ENCODE measurements around the gene MARS1.

DNA sequence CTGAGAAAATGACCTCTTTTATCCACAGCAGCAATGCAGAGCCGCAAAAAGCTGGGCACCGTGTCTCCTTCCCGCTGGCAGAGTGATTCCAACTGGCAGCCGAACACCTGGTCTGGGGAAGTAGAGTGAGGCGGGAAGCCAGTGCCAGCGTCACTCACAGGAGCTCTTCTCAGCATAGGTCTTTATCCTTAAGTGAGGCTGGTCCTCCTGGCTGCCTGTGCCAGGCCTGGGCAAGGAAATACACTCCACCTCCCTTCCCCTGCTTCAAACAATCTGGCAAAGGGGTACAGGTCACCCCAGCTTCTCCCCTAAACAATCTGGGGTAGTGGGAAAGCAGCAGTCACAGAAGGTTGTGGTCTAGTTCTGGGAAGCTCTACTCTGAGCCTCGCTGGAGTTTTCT is 13.0 kb upstream of the MARS1 start:
- TF ChIP-seq ZNF701 (tag by site-specific recombination; IDR thresholded peaks at IDR 0.05) = no peak
- TF ChIP-seq KLF10 (tag by site-specific recombination; IDR thresholded peaks at IDR 0.05) = no peak
- TF ChIP-seq TCF7L2 (IDR thresholded peaks at IDR 0.05; ENCODE audit: borderline replicate concordance, low read depth, low read length) = no peak
- no peak for TF ChIP-seq ZNF776 (tag by site-specific recombination; IDR thresholded peaks at IDR 0.05; ENCODE audit: borderline replicate concordance)
- TF ChIP-seq, protein P1, sequence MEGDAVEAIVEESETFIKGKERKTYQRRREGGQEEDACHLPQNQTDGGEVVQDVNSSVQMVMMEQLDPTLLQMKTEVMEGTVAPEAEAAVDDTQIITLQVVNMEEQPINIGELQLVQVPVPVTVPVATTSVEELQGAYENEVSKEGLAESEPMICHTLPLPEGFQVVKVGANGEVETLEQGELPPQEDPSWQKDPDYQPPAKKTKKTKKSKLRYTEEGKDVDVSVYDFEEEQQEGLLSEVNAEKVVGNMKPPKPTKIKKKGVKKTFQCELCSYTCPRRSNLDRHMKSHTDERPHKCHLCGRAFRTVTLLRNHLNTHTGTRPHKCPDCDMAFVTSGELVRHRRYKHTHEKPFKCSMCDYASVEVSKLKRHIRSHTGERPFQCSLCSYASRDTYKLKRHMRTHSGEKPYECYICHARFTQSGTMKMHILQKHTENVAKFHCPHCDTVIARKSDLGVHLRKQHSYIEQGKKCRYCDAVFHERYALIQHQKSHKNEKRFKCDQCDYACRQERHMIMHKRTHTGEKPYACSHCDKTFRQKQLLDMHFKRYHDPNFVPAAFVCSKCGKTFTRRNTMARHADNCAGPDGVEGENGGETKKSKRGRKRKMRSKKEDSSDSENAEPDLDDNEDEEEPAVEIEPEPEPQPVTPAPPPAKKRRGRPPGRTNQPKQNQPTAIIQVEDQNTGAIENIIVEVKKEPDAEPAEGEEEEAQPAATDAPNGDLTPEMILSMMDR (tag by site-specific recombination; IDR thresholded peaks at IDR 0.05) = no peak
- no peak for TF ChIP-seq SCRT1 (tag by site-specific recombination; IDR thresholded peaks at IDR 0.05; ENCODE audit: borderline replicate concordance)
- TF ChIP-seq, protein P2, sequence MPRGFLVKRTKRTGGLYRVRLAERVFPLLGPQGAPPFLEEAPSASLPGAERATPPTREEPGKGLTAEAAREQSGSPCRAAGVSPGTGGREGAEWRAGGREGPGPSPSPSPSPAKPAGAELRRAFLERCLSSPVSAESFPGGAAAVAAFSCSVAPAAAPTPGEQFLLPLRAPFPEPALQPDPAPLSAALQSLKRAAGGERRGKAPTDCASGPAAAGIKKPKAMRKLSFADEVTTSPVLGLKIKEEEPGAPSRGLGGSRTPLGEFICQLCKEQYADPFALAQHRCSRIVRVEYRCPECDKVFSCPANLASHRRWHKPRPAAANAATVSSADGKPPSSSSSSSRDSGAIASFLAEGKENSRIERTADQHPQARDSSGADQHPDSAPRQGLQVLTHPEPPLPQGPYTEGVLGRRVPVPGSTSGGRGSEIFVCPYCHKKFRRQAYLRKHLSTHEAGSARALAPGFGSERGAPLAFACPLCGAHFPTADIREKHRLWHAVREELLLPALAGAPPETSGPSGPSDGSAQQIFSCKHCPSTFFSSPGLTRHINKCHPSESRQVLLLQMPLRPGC (tag by site-specific recombination; IDR thresholded peaks at IDR 0.05) = no peak
- TF ChIP-seq, protein P3, sequence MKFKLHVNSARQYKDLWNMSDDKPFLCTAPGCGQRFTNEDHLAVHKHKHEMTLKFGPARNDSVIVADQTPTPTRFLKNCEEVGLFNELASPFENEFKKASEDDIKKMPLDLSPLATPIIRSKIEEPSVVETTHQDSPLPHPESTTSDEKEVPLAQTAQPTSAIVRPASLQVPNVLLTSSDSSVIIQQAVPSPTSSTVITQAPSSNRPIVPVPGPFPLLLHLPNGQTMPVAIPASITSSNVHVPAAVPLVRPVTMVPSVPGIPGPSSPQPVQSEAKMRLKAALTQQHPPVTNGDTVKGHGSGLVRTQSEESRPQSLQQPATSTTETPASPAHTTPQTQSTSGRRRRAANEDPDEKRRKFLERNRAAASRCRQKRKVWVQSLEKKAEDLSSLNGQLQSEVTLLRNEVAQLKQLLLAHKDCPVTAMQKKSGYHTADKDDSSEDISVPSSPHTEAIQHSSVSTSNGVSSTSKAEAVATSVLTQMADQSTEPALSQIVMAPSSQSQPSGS (tag by site-specific recombination; IDR thresholded peaks at IDR 0.05; ENCODE audit: low read depth) = no peak
- TF ChIP-seq, protein P4, sequence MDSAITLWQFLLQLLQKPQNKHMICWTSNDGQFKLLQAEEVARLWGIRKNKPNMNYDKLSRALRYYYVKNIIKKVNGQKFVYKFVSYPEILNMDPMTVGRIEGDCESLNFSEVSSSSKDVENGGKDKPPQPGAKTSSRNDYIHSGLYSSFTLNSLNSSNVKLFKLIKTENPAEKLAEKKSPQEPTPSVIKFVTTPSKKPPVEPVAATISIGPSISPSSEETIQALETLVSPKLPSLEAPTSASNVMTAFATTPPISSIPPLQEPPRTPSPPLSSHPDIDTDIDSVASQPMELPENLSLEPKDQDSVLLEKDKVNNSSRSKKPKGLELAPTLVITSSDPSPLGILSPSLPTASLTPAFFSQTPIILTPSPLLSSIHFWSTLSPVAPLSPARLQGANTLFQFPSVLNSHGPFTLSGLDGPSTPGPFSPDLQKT (IDR thresholded peaks at IDR 0.05; ENCODE audit: borderline replicate concordance, low read depth, low read length) = no peak
- no peak for TF ChIP-seq ZNF341 (tag by site-specific recombination; IDR thresholded peaks at IDR 0.05; ENCODE audit: low read depth)
- TF ChIP-seq ZNF792 (tag by site-specific recombination; IDR thresholded peaks at IDR 0.05) = no peak
